HL-60 (cell line): ENCODE results near the gene SIMC1.
"Not testable (repeated sequence)": the region's sequence is repeated elsewhere in the genome, so short reads cannot be mapped to it uniquely, and the experiment has no call there.

Experiments used
- CTCF ChIP-seq: IDR thresholded peaks from one replicate; pipeline ENCODE4 v1.5.1; 2011; ENCODE audit warnings: low read length, control low read depth, inconsistent platforms; ENCODE audit not compliant: insufficient read depth
- REST ChIP-seq: IDR thresholded peaks from 2 replicates; pipeline ENCODE4 v1.6.1; 2012; ENCODE audit warnings: low read depth; ENCODE audit not compliant: insufficient replicate concordance

GRCh38 chr5:176289018-176289417, 50.8 kb downstream of the SIMC1 start:
- TF ChIP-seq CTCF, REST: not testable (repeated sequence)
